Raji (cell line): Measurements from ENCODE around the gene AOC2.

ENCODE experiments used
- POLR2A ChIP-seq: IDR thresholded peaks from 2 replicates; pipeline ENCODE4 v1.6.1; 2011; ENCODE audit warnings: low read depth, low read length, control low read depth; ENCODE audit not compliant: insufficient read depth

Gene AOC2

GRCh38 chr17:42866631-42867575 lies 22.5 kb downstream of the AOC2 start:
- no peak for TF ChIP-seq POLR2A

- TF ChIP-seq POLR2A = no peak
Observed at GRCh38 chr17:42868338-42868737, 24.0 kb downstream of the AOC2 start.

GRCh38 chr17:42871647-42872046 lies 27.3 kb downstream of the AOC2 start:
- TF ChIP-seq POLR2A = no peak

GRCh38 chr17:42872251-42872965 lies 28.0 kb downstream of the AOC2 start:
- TF ChIP-seq POLR2A = no peak

GRCh38 chr17:42873315-42873714 lies 28.9 kb downstream of the AOC2 start:
- no peak for TF ChIP-seq POLR2A

GRCh38 chr17:42877037-42877436 lies 32.7 kb downstream of the AOC2 start:
- TF ChIP-seq POLR2A = no peak

GRCh38 chr17:42878123-42878880 lies 33.9 kb downstream of the AOC2 start:
- no peak for TF ChIP-seq POLR2A

GRCh38 chr17:42878924-42879595 lies 34.7 kb downstream of the AOC2 start:
- no peak for TF ChIP-seq POLR2A

GRCh38 chr17:42879596-42879985 lies 35.2 kb downstream of the AOC2 start:
- TF ChIP-seq POLR2A = no peak

- TF ChIP-seq POLR2A = no peak
Observed at GRCh38 chr17:42880776-42881310, 36.5 kb downstream of the AOC2 start.

GRCh38 chr17:42882166-42882565 lies 37.8 kb downstream of the AOC2 start:
- no peak for TF ChIP-seq POLR2A

GRCh38 chr17:42883802-42884558 lies 39.6 kb downstream of the AOC2 start:
- no peak for TF ChIP-seq POLR2A

- no peak for TF ChIP-seq POLR2A
Observed at GRCh38 chr17:42886283-42887176, 42.1 kb downstream of the AOC2 start.
